HG03103 (cell line): ENCODE results near the gene UTP3.
"Not testable (repeated sequence)": the region's sequence is repeated elsewhere in the genome, so short reads cannot be mapped to it uniquely, and the experiment has no call there.

Experiments used
- ATAC-seq: cut with Tn5 transposase; IDR thresholded peaks from one replicate; pipeline ENCODE4 v1.9.1; 2021; ENCODE audit warnings: low read depth; ENCODE audit not compliant: unreplicated experiment

Gene UTP3

GRCh38 chr4:70681704-70682103 lies 6.6 kb upstream of the UTP3 start:
- ATAC-seq = no peak

GRCh38 chr4:70682142-70682541 lies 6.2 kb upstream of the UTP3 start:
- not testable (repeated sequence) for ATAC-seq

GRCh38 chr4:70687392-70687791 lies 940 bp upstream of the UTP3 start:
- ATAC-seq = no peak

DNA sequence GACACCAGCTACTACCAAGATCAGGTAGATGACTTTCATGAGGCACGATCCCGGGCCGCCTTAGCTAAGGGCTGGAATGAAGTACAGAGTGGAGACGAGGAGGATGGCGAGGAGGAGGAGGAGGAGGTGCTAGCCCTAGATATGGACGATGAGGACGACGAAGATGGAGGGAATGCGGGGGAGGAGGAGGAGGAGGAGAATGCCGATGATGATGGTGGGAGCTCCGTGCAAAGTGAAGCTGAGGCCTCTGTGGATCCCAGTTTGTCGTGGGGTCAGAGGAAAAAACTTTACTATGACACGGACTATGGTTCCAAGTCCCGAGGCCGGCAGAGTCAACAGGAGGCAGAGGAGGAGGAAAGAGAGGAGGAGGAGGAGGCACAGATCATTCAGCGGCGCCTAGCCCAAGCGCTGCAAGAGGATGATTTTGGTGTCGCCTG lies 481 bp downstream of the UTP3 start:
- ATAC-seq = no peak

DNA sequence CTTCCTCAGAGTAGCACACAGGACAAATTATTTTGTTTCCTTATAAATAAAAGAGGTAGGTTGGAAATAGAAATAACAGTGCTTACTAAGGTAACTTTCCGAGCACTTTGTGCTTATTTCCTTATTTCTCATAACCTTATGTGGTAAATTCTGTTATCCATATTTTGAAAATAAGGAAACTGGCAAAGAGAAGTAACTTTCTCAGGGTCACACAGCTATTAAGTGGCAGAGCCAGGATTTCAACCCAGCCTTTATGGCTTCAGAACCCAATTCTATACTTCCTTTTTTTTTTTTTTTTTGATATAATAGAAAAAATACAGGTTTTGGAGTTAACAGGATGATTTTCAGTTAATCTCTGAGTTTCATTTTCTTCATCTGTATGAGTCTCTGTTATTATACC lies 3.3 kb downstream of the UTP3 start:
- no peak for ATAC-seq

- ATAC-seq = not testable (repeated sequence)
Measured at GRCh38 chr4:70694633-70695032, 6.3 kb downstream of the UTP3 start.

DNA sequence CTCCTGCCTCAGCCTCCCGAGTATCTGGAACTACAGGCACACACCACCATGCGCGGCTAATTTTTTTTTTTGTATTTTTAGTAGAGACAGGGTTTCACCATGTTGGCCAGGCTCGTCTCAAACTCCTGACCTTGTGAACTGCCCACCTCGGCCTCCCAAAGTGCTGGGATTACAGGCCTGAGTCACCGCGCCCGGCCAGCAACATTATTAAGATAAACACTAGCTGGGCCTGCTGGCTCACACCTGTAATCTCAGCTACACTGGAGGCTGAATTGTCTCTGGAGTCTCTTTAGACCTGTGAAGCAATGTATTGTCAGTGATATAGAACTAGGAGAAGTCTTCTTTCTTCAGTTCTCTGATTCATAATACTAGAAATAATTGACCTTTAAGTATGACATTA lies 10.1 kb downstream of the UTP3 start:
- ATAC-seq = not testable (repeated sequence)

GRCh38 chr4:70700712-70701111 lies 12.4 kb downstream of the UTP3 start:
- no peak for ATAC-seq

DNA sequence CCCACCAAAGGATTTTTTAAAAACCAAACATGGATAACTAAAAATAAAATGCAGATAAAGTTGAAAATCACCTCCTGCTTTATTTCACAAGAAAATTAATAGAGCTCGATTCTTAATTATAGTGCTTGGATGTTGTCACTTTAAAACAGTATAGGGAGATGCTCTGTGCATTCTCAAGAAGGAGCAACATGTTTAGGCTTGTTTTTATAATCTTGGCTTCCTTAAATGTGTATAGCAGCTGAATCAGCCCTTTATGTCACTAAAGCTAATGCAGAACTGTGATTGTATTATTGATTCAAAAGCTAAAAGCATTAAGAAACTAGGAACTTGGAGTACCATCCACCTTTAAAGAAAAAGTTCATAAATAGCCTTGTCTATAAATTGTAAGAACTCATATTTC lies 12.9 kb downstream of the UTP3 start:
- no peak for ATAC-seq

DNA sequence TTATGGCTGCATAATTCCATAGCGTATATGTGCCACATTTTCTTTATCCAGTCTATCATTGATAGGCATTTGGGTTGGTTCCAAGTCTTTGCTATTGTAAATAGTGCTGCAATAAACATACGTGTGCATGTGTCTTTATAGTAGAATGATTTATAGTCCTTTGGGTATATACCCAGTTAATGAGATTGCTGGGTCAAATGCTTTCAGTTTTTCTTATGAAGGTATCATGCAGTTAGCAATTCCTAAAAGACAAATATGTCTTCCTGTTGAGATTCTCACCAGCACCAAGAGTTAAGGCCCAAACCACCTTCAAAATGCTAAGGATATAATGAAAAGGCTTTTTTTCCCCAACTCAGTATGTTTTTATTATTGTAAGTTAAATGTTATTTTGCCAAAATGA lies 14.3 kb downstream of the UTP3 start:
- ATAC-seq = not testable (repeated sequence)

- ATAC-seq = no peak
Measured at GRCh38 chr4:70703619-70704214, 15.4 kb downstream of the UTP3 start.

DNA sequence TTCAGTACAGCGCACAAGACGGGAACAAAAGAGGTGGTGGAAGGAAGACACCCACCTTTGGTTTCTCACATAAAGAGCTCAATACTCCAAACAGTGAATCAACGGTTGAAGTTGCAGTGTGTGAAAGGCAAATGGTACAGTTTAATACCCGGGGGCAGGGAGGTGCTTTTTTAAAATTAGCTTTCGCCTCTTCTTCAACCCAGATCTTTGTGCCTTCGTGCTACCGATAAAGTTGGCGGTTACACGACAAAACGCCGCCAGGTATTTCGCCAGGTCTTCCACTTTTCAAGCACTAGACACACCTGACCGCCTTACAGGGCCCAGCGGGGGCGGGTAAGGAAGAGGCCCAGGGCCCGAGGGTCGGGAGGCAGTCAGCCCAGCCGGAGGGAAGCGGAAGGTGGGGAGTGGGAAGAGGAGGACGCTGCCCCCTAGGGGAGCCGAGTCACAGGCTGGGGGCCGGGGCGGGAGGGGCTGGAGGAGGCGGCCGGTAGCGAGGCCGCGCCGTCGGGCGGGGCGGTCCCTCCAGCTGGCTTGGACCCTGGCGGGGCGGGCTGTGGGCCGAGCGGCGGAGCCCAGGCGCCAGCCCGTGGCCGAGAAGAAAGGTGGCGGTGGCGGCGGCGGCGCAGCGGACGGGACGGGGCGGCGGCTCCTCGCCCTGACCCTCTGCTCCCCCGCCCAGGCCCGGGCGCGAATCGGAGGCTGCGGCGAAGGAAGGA lies 16.0 kb downstream of the UTP3 start:
- ATAC-seq = peak; percentile 55

DNA sequence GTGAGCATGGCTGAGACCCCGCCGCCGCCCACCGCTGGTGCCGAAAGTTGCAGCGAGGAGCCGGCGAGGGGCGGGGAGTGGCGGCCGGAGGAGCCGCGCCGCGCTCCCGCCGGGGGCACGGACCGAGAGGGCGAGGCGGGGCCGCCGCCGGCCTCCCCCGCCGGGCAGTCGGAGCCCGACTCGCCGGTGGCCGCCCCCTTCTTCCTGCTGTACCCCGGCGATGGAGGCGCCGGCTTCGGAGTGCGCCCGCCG lies 16.5 kb downstream of the UTP3 start:
- ATAC-seq = peak; percentile 24

DNA sequence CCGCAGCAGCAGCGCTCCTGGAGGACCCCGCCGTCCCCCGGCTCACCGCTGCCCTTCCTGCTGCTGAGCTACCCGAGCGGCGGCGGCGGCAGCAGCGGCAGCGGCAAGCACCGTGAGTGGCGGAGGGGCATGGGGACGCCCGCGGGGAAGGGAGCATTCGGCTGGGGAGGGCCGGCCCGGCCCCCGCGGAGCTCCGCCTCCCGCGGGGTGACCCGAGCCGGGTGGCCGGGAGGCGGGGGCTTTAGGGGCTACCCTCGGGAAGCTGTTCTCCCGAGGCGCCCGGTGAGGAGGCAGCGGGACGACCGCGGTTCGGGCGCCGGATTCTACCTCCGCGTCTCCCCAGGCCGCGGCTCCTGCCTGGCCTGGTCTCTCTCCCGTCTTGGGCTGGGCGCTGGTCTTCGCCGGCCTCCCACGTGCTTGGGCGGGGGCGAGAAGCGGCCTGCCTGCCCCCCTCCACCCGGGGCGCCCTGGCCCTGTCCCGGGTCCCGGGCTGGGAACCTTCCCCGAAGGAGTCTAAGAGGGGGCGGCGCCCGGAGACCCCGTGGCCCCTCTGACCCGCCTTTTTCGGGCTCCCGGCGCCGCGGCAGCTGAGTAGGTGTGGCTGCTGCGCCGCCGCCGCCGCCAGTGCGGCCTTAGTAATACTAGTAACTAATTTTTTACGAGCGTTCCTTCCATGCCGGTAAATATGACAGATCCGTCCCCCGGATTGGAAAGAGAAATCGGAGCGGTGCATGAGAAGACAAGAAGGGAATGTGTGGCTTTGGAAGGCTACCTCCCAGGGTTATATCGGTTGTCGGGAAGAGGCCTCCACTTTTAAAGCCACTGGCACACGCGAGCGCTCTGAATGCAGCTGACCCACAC lies 17.1 kb downstream of the UTP3 start:
- peak; percentile 56 for ATAC-seq

- no peak for ATAC-seq
Measured at GRCh38 chr4:70706044-70706461, 17.7 kb downstream of the UTP3 start.

DNA sequence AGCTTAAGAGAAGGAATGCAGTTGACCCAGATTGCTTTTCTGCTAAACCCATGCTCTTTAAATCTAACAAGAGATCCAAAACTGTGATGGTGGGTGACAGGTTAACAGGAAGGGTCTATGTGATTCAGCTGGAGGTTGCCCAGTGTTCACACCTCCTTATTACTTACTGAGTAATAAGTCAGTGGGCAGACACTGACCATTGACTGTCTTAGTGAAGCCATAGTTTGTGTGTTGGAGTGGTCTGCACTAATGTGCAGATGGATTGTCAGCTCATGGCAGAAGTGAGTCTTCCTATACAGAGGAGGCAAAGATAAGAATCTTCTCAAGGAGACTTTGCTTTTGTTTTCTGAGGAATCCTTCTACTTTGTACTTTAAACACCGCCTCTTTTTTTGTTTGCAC lies 18.2 kb downstream of the UTP3 start:
- no peak for ATAC-seq

DNA sequence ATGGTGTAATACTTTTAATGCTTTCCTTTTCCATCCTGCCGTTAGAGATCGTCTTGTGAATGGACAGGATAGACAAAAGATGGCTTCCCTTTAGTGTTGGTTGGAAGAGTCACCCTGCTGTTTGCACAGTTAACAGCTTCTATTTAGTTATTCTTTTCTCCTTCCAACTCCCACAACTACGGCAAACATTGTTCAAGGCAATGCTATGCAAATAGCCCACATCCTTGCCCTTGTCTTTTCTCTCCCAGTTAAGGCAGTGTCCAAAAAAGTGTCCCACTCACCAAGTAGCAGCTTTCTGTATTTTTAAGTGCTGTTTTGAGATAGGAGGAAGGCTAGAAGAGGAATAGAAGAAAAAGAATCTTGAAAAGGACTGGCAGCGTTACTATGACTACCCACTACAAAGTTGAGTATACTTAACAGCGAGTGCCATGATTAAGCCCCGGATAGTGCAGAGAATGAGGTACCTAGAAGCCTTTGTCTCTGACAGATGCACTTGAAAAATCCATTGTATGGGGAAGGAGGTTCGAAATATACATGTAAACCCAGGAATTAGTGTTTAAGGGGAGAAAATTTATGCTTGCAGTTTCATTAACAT lies 21.4 kb downstream of the UTP3 start:
- ATAC-seq = no peak

GRCh38 chr4:70711599-70711998 lies 23.3 kb downstream of the UTP3 start:
- ATAC-seq = no peak

DNA sequence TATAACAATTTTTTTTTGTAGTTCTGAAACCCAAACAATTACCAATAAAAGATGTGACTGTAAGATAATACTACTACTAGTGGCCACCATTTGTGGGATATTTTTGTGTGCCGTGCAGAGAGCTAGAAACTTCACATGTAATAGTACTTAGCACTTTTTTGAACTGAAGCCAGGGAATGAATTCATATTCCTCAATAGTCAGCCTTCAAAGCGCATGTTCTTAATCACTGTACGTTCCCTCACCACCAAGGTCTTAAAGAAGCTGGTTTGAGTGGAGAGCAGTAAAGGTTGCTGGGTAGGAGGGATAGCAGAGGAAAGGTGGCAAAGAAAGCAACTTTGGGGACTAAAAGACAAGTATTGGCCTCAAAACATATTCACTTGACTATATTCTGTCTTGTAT lies 23.8 kb downstream of the UTP3 start:
- no peak for ATAC-seq

- ATAC-seq = no peak
Measured at GRCh38 chr4:70712604-70713452, 24.5 kb downstream of the UTP3 start.
